ENCODE measurements around the gene PPFIBP1. TPM values are rescaled to one million over a fixed set of nuclear protein-coding genes. Genes with fewer than 3 reads are reported as not detected.
A peak's percentile ranks its signal among the peaks of the same experiment; 100 is the strongest.

PPFIBP1 gene
- total RNA-seq, 1 experiment from 2014 or later = 17.0 TPM

- H3K27me3 ChIP-seq (ENCODE audit: control insufficient read depth, insufficient read depth, low read length) = no peaks in the 10 kb centered on the region
- no peak overlapping the region for H3K4me3 ChIP-seq (ENCODE audit: insufficient read depth, low read depth, low read length)
- no peak for DNase-seq
- no peaks in the 10 kb centered on the region for H3K36me3 ChIP-seq (replicated peaks; ENCODE audit: control insufficient read depth, insufficient read depth, low read length)
These were observed 19.5 kb upstream of the PPFIBP1 start for GRCh38 chr12:27504507-27504906.

DNA sequence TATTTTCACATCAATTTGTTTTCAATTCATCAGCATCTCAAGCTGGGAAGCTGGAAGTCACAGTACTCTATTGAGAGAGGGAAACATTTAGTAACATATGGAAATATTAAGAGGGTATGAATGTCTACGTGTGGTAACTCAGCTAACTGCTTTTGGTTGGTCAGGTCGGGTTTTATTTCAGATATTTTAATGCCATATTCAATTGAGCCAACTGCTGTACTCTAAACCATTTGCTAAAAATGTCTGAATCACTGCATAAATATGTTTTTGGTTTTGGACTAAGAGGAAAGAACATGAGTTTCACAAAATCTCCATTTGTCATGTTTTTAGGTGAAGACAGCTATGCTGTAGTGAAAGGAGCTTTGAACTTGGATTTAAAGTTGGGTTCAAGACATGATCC, 18.9 kb upstream of the PPFIBP1 start:
- Histone ChIP-seq H3K4me3 (ENCODE audit: insufficient read depth, low read depth, low read length) (no peak overlapping the region), H3K36me3 (replicated peaks; ENCODE audit: control insufficient read depth, insufficient read depth, low read length) (no peaks in the 10 kb centered on the region), H3K27me3 (ENCODE audit: control insufficient read depth, insufficient read depth, low read length) (no peaks in the 10 kb centered on the region)
- DNase-seq = no peak

DNA sequence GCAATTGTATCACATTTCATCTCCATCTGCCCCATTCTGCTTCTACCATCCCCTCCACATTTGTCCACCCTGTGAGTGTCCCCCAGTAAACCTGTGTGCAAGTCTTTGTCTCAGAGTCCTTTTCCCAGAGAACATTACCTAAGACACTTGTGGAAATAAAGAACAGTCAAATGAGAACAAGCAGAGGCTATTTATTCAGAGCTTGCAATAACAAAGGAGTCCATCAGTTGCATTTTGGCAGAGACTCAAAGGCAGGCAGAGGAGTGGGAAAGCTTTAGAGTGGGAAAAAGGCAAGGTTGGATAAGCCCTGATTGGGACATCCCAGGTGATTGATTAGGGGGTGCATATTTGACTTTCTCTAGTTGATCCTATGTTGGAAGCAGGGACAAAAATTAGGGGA, 18.2 kb upstream of the PPFIBP1 start:
- Histone ChIP-seq H3K36me3 (replicated peaks; ENCODE audit: control insufficient read depth, insufficient read depth, low read length) (no peaks in the 10 kb centered on the region), H3K27me3 (ENCODE audit: control insufficient read depth, insufficient read depth, low read length) (no peaks in the 10 kb centered on the region)
- DNase-seq = no peak

DNA sequence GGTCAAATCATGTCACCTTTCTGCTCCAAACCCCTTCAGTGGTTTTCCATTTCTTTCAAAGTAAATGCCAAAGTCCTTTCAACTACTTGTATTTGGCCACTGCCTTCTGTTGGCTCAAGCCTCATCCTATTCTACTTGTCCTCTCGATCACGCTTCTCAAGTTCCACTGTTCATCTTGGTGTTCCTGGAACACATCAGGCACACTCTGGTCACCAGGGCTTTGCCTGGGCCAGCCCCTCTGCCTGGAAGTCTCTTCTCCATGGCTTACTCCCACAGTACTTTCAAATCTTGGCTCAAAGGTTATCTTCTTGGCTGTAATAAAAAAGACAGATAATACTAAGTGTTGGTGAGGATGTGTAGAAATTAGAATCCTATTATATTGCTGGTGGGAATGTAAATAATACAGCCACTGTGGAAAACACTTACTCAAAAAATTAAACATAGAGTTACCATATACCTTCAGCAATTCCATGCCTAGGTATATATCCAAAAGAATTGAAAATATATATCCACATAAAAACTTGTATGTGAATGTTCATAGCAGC, 17.3 kb upstream of the PPFIBP1 start:
- Histone ChIP-seq H3K36me3 (replicated peaks; ENCODE audit: control insufficient read depth, insufficient read depth, low read length) (no peaks in the 10 kb centered on the region), H3K4me3 (ENCODE audit: insufficient read depth, low read depth, low read length) (no peak overlapping the region), H3K27me3 (ENCODE audit: control insufficient read depth, insufficient read depth, low read length) (no peaks in the 10 kb centered on the region)
- no peak for DNase-seq

More for the DNA sequence above, 18.2 kb upstream of the PPFIBP1 start:
- no peak overlapping the region for H3K4me3 ChIP-seq (ENCODE audit: insufficient read depth, low read depth, low read length)

DNA sequence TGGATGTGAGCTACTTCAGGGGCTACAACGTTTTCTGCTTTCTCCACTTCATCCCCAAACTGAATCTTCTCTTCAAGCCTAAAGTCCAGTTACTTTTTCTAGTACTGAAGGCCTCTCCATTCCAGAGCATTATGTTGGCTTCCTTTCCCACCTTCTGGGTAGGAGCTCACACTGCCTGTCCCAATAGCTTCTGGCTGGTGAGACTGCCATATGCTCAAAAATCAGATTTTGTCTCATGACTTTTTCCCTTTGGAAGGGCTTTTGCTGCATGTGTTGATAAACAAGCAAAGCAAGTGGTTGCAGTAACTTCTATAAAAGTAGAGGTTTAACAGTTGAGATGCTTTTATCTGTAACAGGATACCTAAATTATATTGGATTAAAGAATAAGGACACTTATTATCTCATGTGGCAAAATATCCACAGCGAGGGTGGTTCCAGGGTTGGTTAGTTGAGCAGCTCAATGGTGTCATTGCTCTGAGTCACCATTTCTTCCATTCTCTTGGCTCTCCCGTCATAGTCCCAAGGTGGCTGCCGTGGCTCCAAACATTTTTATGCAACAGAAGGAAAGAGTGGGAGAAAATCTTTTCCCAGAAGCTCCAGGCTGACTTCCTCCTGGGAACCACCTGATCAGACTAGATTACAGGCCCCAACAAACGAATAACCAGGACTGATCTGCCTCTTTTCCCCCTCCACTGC, 15.1 kb upstream of the PPFIBP1 start:
- no peaks in the 10 kb centered on the region for H3K27me3 ChIP-seq (ENCODE audit: control insufficient read depth, insufficient read depth, low read length)
- no peak overlapping the region for H3K4me3 ChIP-seq (ENCODE audit: insufficient read depth, low read depth, low read length)
- DNase-seq = no peak
- no peaks in the 10 kb centered on the region for H3K36me3 ChIP-seq (replicated peaks; ENCODE audit: control insufficient read depth, insufficient read depth, low read length)

- H3K4me3 ChIP-seq (ENCODE audit: insufficient read depth, low read depth, low read length) = no peak overlapping the region
- DNase-seq = no peak
- H3K27me3 ChIP-seq (ENCODE audit: control insufficient read depth, insufficient read depth, low read length) = no peaks in the 10 kb centered on the region
- no peaks in the 10 kb centered on the region for H3K36me3 ChIP-seq (replicated peaks; ENCODE audit: control insufficient read depth, insufficient read depth, low read length)
These were observed 12.8 kb upstream of the PPFIBP1 start for GRCh38 chr12:27511031-27511722.

- no peak overlapping the region for H3K4me3 ChIP-seq (ENCODE audit: insufficient read depth, low read depth, low read length)
- DNase-seq = no peak
- H3K36me3 ChIP-seq (replicated peaks; ENCODE audit: control insufficient read depth, insufficient read depth, low read length) = no peaks in the 10 kb centered on the region
- H3K27me3 ChIP-seq (ENCODE audit: control insufficient read depth, insufficient read depth, low read length) = no peaks in the 10 kb centered on the region
These were observed 12.3 kb upstream of the PPFIBP1 start for GRCh38 chr12:27511723-27512045.

DNA sequence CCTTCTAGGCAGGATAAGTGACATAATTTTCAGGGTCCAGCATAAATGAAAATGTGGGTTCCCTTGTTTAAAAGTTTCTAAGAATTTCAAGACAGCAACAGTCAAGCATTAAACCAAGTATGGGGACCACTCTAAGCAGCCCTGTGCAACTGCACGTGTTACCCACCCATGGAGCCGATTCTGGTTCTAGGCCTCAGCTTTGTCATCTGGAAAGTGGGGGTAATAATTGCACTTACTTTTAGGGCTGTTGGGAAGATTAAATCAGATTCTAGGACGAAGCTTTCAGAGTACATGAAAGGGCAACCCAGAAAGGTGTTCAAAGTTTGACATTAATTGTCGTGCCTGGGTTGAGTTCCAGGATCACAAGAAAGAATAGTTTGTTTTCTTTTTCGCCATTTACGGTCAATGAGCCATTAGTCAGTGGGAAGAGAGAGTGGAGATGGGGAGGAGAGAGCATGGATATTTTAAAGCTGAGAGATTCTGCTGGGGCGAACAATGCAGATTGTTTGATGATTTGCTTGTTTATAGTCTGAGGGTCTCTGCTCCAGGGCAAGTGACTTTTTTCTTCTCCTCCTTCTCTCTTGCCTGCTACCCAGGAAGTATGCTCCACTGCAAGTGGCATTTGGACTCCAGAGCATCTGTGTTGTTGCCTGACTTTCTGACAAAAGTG, 10.7 kb upstream of the PPFIBP1 start:
- DNase-seq = no peak
- Histone ChIP-seq H3K36me3 (replicated peaks; ENCODE audit: control insufficient read depth, insufficient read depth, low read length) (no peaks in the 10 kb centered on the region), H3K4me3 (ENCODE audit: insufficient read depth, low read depth, low read length) (no peak overlapping the region), H3K27me3 (ENCODE audit: control insufficient read depth, insufficient read depth, low read length) (no peaks in the 10 kb centered on the region)

GRCh38 chr12:27515671-27516070, 8.3 kb upstream of the PPFIBP1 start:
- Histone ChIP-seq H3K4me3 (ENCODE audit: insufficient read depth, low read depth, low read length) (no peak overlapping the region), H3K36me3 (replicated peaks; ENCODE audit: control insufficient read depth, insufficient read depth, low read length) (no peaks in the 10 kb centered on the region), H3K27me3 (ENCODE audit: control insufficient read depth, insufficient read depth, low read length) (no peaks in the 10 kb centered on the region)
- no peak for DNase-seq

DNA sequence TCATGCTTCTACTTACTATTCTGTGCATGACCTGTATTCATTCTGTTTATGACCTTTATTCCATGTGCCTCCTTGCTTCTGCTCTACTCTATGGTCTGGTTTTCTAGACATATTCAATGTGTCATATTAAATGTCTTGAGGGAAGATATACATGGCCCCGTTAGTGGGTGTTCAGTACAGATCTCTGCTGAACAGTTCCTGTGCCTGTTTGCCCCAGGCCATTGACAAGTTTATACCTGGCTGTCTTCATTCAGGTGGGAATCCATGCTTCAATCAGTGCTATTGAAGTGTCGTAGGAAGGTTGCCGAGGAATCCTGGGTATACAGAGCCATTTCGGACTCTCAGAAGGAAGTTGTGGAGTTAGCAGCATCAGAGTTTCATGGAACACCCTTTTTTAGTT, 7.4 kb upstream of the PPFIBP1 start:
- DNase-seq = no peak
- H3K27me3 ChIP-seq (ENCODE audit: control insufficient read depth, insufficient read depth, low read length) = no peaks in the 10 kb centered on the region
- no peak overlapping the region for H3K4me3 ChIP-seq (ENCODE audit: insufficient read depth, low read depth, low read length)
- no peaks in the 10 kb centered on the region for H3K36me3 ChIP-seq (replicated peaks; ENCODE audit: control insufficient read depth, insufficient read depth, low read length)

DNA sequence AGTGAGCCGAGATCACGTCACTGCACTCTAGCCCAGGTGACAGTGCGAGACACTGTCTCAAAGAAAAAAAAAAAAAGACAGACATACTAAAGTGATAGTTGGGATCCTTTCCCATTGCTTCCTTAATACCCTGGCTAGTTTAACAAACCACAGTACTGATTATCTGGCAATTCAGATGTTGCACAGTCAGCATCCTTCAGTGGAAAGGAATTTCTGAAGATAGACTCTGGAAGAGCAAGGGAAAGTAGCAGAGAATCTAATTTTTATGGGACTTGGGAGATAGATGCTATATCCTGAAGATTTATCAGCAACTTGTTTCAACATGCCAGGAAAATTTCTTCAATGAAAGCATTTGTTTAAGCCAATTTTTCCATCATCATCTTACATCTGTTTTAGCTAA, 6.5 kb upstream of the PPFIBP1 start:
- Histone ChIP-seq H3K4me3 (ENCODE audit: insufficient read depth, low read depth, low read length) (no peak overlapping the region), H3K36me3 (replicated peaks; ENCODE audit: control insufficient read depth, insufficient read depth, low read length) (no peaks in the 10 kb centered on the region), H3K27me3 (ENCODE audit: control insufficient read depth, insufficient read depth, low read length) (no peaks in the 10 kb centered on the region)
- no peak for DNase-seq

DNA sequence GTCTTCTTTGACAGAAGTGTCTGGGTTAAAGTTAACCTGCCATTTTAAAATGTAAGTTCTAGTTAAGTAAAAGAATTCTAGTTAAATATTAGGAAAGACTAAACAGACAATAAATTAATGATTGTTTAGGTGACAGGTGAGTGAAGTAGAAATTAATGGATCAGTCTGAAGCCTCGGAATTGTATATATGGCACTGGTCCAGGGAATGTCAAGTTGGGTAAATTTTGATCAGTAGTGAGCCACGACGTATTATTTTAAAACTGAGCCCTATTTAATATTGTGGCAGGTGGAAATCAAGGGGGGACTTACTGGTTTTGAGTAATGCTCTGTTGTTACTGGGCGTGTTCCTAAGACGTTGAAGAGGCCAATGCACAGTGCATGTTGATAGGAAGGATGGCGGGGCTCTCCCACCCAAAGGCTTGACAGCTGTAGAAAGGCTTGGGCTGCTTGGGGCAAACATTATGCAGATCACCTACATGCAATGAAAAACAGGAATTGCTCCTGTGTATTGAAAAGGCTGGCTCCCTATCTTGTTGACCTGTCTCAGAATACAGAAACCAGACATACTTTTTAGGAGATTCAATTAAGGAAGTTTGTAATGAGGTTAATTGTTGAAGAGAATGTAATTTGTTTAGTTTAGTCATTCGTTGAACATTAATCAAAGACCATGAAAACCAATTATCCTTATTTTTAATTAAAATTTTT, 5.9 kb upstream of the PPFIBP1 start:
- no peaks in the 10 kb centered on the region for H3K27me3 ChIP-seq (ENCODE audit: control insufficient read depth, insufficient read depth, low read length)
- H3K4me3 ChIP-seq (ENCODE audit: insufficient read depth, low read depth, low read length) = no peak overlapping the region
- DNase-seq = no peak
- no peaks in the 10 kb centered on the region for H3K36me3 ChIP-seq (replicated peaks; ENCODE audit: control insufficient read depth, insufficient read depth, low read length)

GRCh38 chr12:27521066-27521465, 2.9 kb upstream of the PPFIBP1 start:
- Histone ChIP-seq H3K27me3 (ENCODE audit: control insufficient read depth, insufficient read depth, low read length) (no peaks in the 10 kb centered on the region; the same call in 1 of the 2 replicates), H3K36me3 (replicated peaks; ENCODE audit: control insufficient read depth, insufficient read depth, low read length) (no peaks in the 10 kb centered on the region), H3K4me3 (ENCODE audit: insufficient read depth, low read depth, low read length) (no peak overlapping the region)
- DNase-seq = peak; percentile 27

DNA sequence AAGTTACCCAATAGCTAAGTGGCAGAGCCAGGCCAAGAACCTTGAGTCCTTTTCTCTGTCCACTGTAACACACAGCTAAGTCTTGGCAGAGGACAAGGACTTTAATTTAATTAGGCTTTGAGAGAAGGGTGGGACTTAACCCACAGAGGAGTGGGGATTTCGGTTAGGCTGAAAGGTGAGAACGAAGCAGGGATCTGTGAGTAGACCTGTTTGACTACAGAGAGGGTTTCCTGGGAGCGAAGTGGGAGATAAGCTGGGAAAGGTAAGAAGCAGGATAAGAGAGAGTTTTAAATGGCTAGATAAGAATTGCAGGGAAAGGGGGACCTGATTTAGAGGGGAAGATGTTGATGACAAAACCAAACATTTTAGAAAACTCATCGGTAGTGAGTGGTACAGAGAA, 2.0 kb upstream of the PPFIBP1 start:
- Histone ChIP-seq H3K4me3 (ENCODE audit: insufficient read depth, low read depth, low read length) (no peak overlapping the region), H3K27me3 (ENCODE audit: control insufficient read depth, insufficient read depth, low read length) (no peaks in the 10 kb centered on the region; the same call in 1 of the 2 replicates), H3K36me3 (replicated peaks; ENCODE audit: control insufficient read depth, insufficient read depth, low read length) (no peaks in the 10 kb centered on the region)
- DNase-seq = no peak

Data from H7 (cell line).